ENCODE data around the gene MAN2B2.

MAN2B2 gene

GRCh38 chr4:6567218-6567617, 7.8 kb upstream of the MAN2B2 start:
- Histone ChIP-seq H3K36me3 (ENCODE audit: control insufficient read depth in 1 of 2, insufficient read depth in 2 of 2, low read length in 2 of 2) (no peaks in the 10 kb centered on the region), H4K91ac (ENCODE audit: low read depth, low read length) (no peak overlapping the region)
- WGBS (ENCODE audit: extremely low coverage, insufficient coverage, insufficient read length): no CpG with 5 or more reads among the region's 1 CpG

GRCh38 chr4:6568148-6568547, 6.8 kb upstream of the MAN2B2 start:
- Histone ChIP-seq H3K23ac (ENCODE audit: low read length) (no peak overlapping the region), H3K27me3 (ENCODE audit: insufficient read depth, low read length) (peaks cover 22% of the 10 kb centered on the region), H4K8ac (ENCODE audit: low read depth, low read length) (no peak overlapping the region), H3K27ac (ENCODE audit: low read depth, low read length) (no peak overlapping the region), H2AK5ac (ENCODE audit: low read length) (no peak overlapping the region), H3K36me3 (ENCODE audit: control insufficient read depth in 1 of 2, insufficient read depth in 2 of 2, low read length in 2 of 2) (no peaks in the 10 kb centered on the region), H3K79me2 (ENCODE audit: control insufficient read depth, insufficient read depth, low read length, poor library complexity) (no peaks in the 10 kb centered on the region), H3K18ac (ENCODE audit: low read length) (no peak overlapping the region), H3K4me3 (ENCODE audit: low read depth, low read length) (peak overlapping the region; percentile 43), H3K4me1 (ENCODE audit: control insufficient read depth in 1 of 2, insufficient read depth in 2 of 2, low read length in 2 of 2) (no peaks in the 10 kb centered on the region), H2BK5ac (ENCODE audit: low read depth, low read length, poor library complexity) (no peak overlapping the region), H3K9ac (ENCODE audit: low read length) (no peak overlapping the region), H4K91ac (ENCODE audit: low read depth, low read length) (no peak overlapping the region), H2AFZ (ENCODE audit: insufficient read depth, low read length, poor library complexity) (no peak overlapping the region), H2BK120ac (ENCODE audit: insufficient read depth, low read length, poor library complexity) (no peak overlapping the region), H3K4me2 (ENCODE audit: low read length) (no peak overlapping the region), H3K79me1 (ENCODE audit: low read length) (no peaks in the 10 kb centered on the region), H3K9me3 (ENCODE audit: insufficient read depth, low read depth, low read length) (peaks cover 3% of the 10 kb centered on the region), H3K4ac (ENCODE audit: low read depth, low read length) (no peak overlapping the region), H3K14ac (ENCODE audit: low read length) (no peak overlapping the region), H2BK12ac (ENCODE audit: low read length) (no peak overlapping the region), H4K12ac (ENCODE audit: low read depth, low read length) (no peak overlapping the region)
- no peak for DNase-seq
- no CpG with 5 or more reads among the region's 7 CpGs for WGBS (ENCODE audit: extremely low coverage, insufficient coverage, insufficient read length)

More at GRCh38 chr4:6567218-6567617, 7.8 kb upstream of the MAN2B2 start:
- DNase-seq: no peak
- Histone ChIP-seq H3K79me2 (ENCODE audit: control insufficient read depth, insufficient read depth, low read length, poor library complexity) (no peaks in the 10 kb centered on the region), H3K27me3 (ENCODE audit: insufficient read depth, low read length) (peaks cover 30% of the 10 kb centered on the region), H2BK120ac (ENCODE audit: insufficient read depth, low read length, poor library complexity) (no peak overlapping the region), H3K4me3 (ENCODE audit: low read depth, low read length) (no peak overlapping the region), H2BK12ac (ENCODE audit: low read length) (no peak overlapping the region), H3K23ac (ENCODE audit: low read length) (no peak overlapping the region), H3K4ac (ENCODE audit: low read depth, low read length) (no peak overlapping the region), H4K12ac (ENCODE audit: low read depth, low read length) (no peak overlapping the region), H2BK5ac (ENCODE audit: low read depth, low read length, poor library complexity) (no peak overlapping the region), H3K14ac (ENCODE audit: low read length) (no peak overlapping the region), H3K4me1 (ENCODE audit: control insufficient read depth in 1 of 2, insufficient read depth in 2 of 2, low read length in 2 of 2) (no peaks in the 10 kb centered on the region), H3K79me1 (ENCODE audit: low read length) (no peaks in the 10 kb centered on the region), H3K18ac (ENCODE audit: low read length) (no peak overlapping the region), H4K8ac (ENCODE audit: low read depth, low read length) (no peak overlapping the region), H3K4me2 (ENCODE audit: low read length) (no peak overlapping the region), H2AK5ac (ENCODE audit: low read length) (no peak overlapping the region), H2AFZ (ENCODE audit: insufficient read depth, low read length, poor library complexity) (no peak overlapping the region), H3K9ac (ENCODE audit: low read length) (no peak overlapping the region), H3K9me3 (ENCODE audit: insufficient read depth, low read depth, low read length) (peaks cover 3% of the 10 kb centered on the region), H3K27ac (ENCODE audit: low read depth, low read length) (no peak overlapping the region)

- Histone ChIP-seq H4K12ac (ENCODE audit: low read depth, low read length) (no peak overlapping the region), H3K4me2 (ENCODE audit: low read length) (no peak overlapping the region), H2BK12ac (ENCODE audit: low read length) (no peak overlapping the region), H3K9ac (ENCODE audit: low read length) (no peak overlapping the region), H2AK5ac (ENCODE audit: low read length) (no peak overlapping the region), H2BK120ac (ENCODE audit: insufficient read depth, low read length, poor library complexity) (no peak overlapping the region), H2AFZ (ENCODE audit: insufficient read depth, low read length, poor library complexity) (no peak overlapping the region), H3K36me3 (ENCODE audit: control insufficient read depth in 1 of 2, insufficient read depth in 2 of 2, low read length in 2 of 2) (no peaks in the 10 kb centered on the region), H3K4ac (ENCODE audit: low read depth, low read length) (no peak overlapping the region), H2BK5ac (ENCODE audit: low read depth, low read length, poor library complexity) (no peak overlapping the region), H3K4me3 (ENCODE audit: low read depth, low read length) (no peak overlapping the region), H3K27me3 (ENCODE audit: insufficient read depth, low read length) (peaks cover 18% of the 10 kb centered on the region), H4K91ac (ENCODE audit: low read depth, low read length) (no peak overlapping the region), H3K79me2 (ENCODE audit: control insufficient read depth, insufficient read depth, low read length, poor library complexity) (no peaks in the 10 kb centered on the region), H3K18ac (ENCODE audit: low read length) (no peak overlapping the region), H3K4me1 (ENCODE audit: control insufficient read depth in 1 of 2, insufficient read depth in 2 of 2, low read length in 2 of 2) (no peaks in the 10 kb centered on the region), H3K23ac (ENCODE audit: low read length) (no peak overlapping the region), H3K79me1 (ENCODE audit: low read length) (no peaks in the 10 kb centered on the region), H3K9me3 (ENCODE audit: insufficient read depth, low read depth, low read length) (peaks cover 3% of the 10 kb centered on the region), H3K27ac (ENCODE audit: low read depth, low read length) (no peak overlapping the region), H3K14ac (ENCODE audit: low read length) (no peak overlapping the region), H4K8ac (ENCODE audit: low read depth, low read length) (no peak overlapping the region)
- no CpG with 5 or more reads among the region's 13 CpGs for WGBS (ENCODE audit: extremely low coverage, insufficient coverage, insufficient read length)
- DNase-seq: peak in 1 of 2 donors; percentile 13
Observed at GRCh38 chr4:6568689-6569332, 6.2 kb upstream of the MAN2B2 start.

GRCh38 chr4:6571608-6572007, 3.4 kb upstream of the MAN2B2 start:
- Histone ChIP-seq H2AFZ (ENCODE audit: insufficient read depth, low read length, poor library complexity) (no peak overlapping the region), H4K91ac (ENCODE audit: low read depth, low read length) (no peak overlapping the region), H2AK5ac (ENCODE audit: low read length) (no peak overlapping the region), H3K79me2 (ENCODE audit: control insufficient read depth, insufficient read depth, low read length, poor library complexity) (peaks cover 3% of the 10 kb centered on the region), H4K8ac (ENCODE audit: low read depth, low read length) (no peak overlapping the region), H3K14ac (ENCODE audit: low read length) (no peak overlapping the region), H2BK5ac (ENCODE audit: low read depth, low read length, poor library complexity) (no peak overlapping the region), H3K9me3 (ENCODE audit: insufficient read depth, low read depth, low read length) (peaks cover 3% of the 10 kb centered on the region), H3K79me1 (ENCODE audit: low read length) (peaks cover 3% of the 10 kb centered on the region), H3K18ac (ENCODE audit: low read length) (no peak overlapping the region), H3K4ac (ENCODE audit: low read depth, low read length) (no peak overlapping the region), H2BK120ac (ENCODE audit: insufficient read depth, low read length, poor library complexity) (no peak overlapping the region), H3K9ac (ENCODE audit: low read length) (no peak overlapping the region), H3K27me3 (ENCODE audit: insufficient read depth, low read length) (no peaks in the 10 kb centered on the region), H4K12ac (ENCODE audit: low read depth, low read length) (no peak overlapping the region), H3K36me3 (ENCODE audit: control insufficient read depth in 1 of 2, insufficient read depth in 2 of 2, low read length in 2 of 2) (no peaks in the 10 kb centered on the region), H3K27ac (ENCODE audit: low read depth, low read length) (no peak overlapping the region), H2BK12ac (ENCODE audit: low read length) (no peak overlapping the region), H3K4me3 (ENCODE audit: low read depth, low read length) (no peak overlapping the region), H3K4me1 (ENCODE audit: control insufficient read depth in 1 of 2, insufficient read depth in 2 of 2, low read length in 2 of 2) (peaks cover 7 to 9% of the 10 kb centered on the region in 2 experiments), H3K23ac (ENCODE audit: low read length) (no peak overlapping the region), H3K4me2 (ENCODE audit: low read length) (no peak overlapping the region)
- WGBS (ENCODE audit: extremely low coverage, insufficient coverage, insufficient read length): no CpG with 5 or more reads among the region's 3 CpGs
- no peak for DNase-seq
